ENCODE results near the gene RPL3. TPM values are rescaled to one million over a fixed set of nuclear protein-coding genes. Genes with fewer than 3 reads are reported as not detected.

Gene RPL3
- total and polyA plus RNA-seq, 4 donors = 1,521 to 2,749 (median 1,961) TPM

DNA sequence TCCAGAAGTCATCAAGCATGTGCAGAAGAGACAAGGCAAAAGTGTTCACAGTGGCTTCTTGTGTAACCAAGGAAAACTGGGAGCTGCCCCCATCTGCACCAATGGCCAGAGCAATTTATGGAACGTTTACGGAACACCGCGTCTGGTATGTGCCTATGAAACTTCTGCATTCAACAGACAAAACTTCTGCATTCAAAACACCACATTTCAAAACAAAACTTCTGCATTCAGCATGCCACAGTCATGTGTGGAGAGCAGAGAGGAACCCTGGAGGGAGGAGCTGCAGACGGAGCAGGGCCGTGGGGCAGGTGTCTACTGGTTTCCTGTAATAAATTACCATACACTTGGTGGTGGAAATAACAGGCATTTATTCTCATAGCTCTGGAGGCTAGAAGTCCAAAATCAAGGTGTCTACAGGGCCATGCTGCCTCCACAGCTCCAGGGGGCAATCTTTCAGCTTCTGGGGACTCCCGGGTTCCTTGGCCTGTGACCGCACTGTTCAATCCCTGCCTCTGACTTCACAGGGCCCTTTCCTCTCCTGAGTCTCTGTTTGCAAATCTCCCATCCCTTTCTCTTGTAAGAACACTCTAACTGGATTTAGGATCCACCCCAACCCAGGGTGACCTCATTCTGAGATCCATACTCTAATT is 32.2 kb downstream of the RPL3 start:
- peaks cover 0 to 4% (median 2%) of the 10 kb centered on the region in 4 donors for H3K9me3 ChIP-seq (ENCODE audit: control insufficient read depth in 4 of 4, insufficient read depth in 3 of 4, low read length in 3 of 4)
- peak overlapping the region in 1 of 2 donors; percentile 10 for H3K27ac ChIP-seq (ENCODE audit: low read depth in 1 of 2, low read length in 1 of 2)
- H3K27me3 ChIP-seq (ENCODE audit: control insufficient read depth in 3 of 3, insufficient read depth in 3 of 3, low read length in 2 of 3) = no peaks in the 10 kb centered on the region
- no peaks in the 10 kb centered on the region for H3K36me3 ChIP-seq (ENCODE audit: control insufficient read depth in 4 of 4, insufficient read depth in 4 of 4, low read length in 4 of 4)
- WGBS, 2 donors = 40 to 60% methylated on average over 8 of the region's 8 CpGs
- no peak for DNase-seq
- TF ChIP-seq, protein P1, sequence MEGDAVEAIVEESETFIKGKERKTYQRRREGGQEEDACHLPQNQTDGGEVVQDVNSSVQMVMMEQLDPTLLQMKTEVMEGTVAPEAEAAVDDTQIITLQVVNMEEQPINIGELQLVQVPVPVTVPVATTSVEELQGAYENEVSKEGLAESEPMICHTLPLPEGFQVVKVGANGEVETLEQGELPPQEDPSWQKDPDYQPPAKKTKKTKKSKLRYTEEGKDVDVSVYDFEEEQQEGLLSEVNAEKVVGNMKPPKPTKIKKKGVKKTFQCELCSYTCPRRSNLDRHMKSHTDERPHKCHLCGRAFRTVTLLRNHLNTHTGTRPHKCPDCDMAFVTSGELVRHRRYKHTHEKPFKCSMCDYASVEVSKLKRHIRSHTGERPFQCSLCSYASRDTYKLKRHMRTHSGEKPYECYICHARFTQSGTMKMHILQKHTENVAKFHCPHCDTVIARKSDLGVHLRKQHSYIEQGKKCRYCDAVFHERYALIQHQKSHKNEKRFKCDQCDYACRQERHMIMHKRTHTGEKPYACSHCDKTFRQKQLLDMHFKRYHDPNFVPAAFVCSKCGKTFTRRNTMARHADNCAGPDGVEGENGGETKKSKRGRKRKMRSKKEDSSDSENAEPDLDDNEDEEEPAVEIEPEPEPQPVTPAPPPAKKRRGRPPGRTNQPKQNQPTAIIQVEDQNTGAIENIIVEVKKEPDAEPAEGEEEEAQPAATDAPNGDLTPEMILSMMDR (IDR thresholded peaks at IDR 0.05; ENCODE audit: control extremely low read depth, extremely low read depth) = no peak
- H3K4me3 ChIP-seq = no peak overlapping the region
- H3K9ac ChIP-seq (ENCODE audit: insufficient read depth in 1 of 2, low read length in 2 of 2) = no peak overlapping the region
- ATAC-seq (ENCODE audit: insufficient read depth, low FRiP score) = no peak
- peaks cover 0 to 17% (median 12%) of the 10 kb centered on the region in 5 donors for H3K4me1 ChIP-seq (ENCODE audit: control insufficient read depth in 5 of 5, insufficient read depth in 5 of 5, low read length in 5 of 5)

DNA sequence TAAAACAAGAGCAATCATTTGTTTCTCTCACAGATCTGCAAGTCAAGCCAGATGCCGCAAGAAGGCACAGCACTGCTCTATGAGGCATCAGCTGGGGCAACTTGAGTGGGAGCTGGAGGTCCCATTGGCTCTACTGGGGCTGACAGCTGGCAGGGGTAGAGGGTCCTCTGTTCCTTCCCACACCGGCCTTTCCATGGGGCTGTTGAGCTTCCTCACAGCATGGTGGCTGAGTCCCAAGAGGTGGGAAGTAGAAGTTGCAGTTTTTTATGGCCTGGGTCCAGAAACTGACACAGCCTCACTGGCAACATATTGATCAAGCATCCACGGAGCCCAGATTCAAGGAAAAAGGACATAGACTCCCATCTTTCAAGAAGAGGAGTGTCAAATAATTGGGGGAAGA is 34.4 kb downstream of the RPL3 start:
- no peak overlapping the region for H3K9ac ChIP-seq (ENCODE audit: insufficient read depth in 1 of 2, low read length in 2 of 2)
- no peak overlapping the region for H3K4me3 ChIP-seq
- no peaks in the 10 kb centered on the region for H3K27me3 ChIP-seq (ENCODE audit: control insufficient read depth in 3 of 3, insufficient read depth in 3 of 3, low read length in 2 of 3)
- WGBS, 2 donors = 83 to 91% methylated on average over 3 of the region's 3 CpGs
- peaks cover 0 to 17% (median 0%) of the 10 kb centered on the region in 5 donors for H3K4me1 ChIP-seq (ENCODE audit: control insufficient read depth in 5 of 5, insufficient read depth in 5 of 5, low read length in 5 of 5)
- ATAC-seq (ENCODE audit: insufficient read depth, low FRiP score) (no peak), DNase-seq (no peak)
- H3K9me3 ChIP-seq (ENCODE audit: control insufficient read depth in 4 of 4, insufficient read depth in 3 of 4, low read length in 3 of 4) = peaks cover 0 to 4% (median 2%) of the 10 kb centered on the region in 4 donors
- TF ChIP-seq, protein P1 (IDR thresholded peaks at IDR 0.05; ENCODE audit: control extremely low read depth, extremely low read depth) = no peak
- H3K27ac ChIP-seq (ENCODE audit: low read depth in 1 of 2, low read length in 1 of 2) = no peak overlapping the region
- no peaks in the 10 kb centered on the region for H3K36me3 ChIP-seq (ENCODE audit: control insufficient read depth in 4 of 4, insufficient read depth in 4 of 4, low read length in 4 of 4)

DNA sequence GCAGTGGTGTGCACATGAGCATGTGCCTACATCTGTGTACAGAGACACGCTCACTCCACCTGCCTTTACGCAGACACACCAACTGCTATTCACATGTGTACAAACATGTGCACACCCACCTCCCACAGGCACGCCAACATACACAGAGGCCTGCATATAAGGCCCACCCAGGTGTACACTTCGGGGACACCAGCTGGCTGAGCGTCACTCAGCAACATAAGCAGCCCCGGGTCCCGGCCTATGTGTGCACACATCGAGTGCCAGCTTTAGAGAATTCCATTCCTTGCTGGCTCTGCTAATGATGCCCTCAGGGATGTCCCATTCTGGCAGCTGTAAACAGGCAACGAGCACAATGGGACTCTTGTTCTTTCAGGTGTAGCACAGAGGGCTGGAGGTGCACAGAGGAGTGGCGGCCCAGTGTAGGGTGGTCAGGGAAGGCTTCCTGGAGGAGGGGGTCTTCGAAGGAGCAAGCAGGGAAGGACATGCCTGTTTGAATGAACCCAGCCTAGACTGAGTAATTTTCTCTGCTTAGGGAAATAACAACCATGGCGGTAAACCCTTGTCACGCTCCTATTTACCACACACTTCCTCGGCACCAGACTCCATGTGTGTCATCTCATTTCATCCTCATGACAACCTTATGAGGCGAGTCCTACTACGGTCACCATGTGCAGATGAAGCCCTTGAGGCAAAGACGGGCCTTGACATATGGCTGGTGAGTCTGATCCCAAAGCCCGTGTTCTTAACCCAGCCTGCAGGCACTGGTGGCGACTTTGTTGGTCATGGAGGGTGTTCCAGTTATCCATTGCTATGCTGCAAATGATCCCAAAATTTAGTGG is 35.1 kb downstream of the RPL3 start:
- peaks cover 0 to 18% (median 0%) of the 10 kb centered on the region in 5 donors for H3K4me1 ChIP-seq (ENCODE audit: control insufficient read depth in 5 of 5, insufficient read depth in 5 of 5, low read length in 5 of 5)
- no peak overlapping the region for H3K9ac ChIP-seq (ENCODE audit: insufficient read depth in 1 of 2, low read length in 2 of 2)
- peak overlapping the region in 1 of 2 donors; percentile 67 for H3K27ac ChIP-seq (ENCODE audit: low read depth in 1 of 2, low read length in 1 of 2)
- no peak overlapping the region for H3K4me3 ChIP-seq
- WGBS, 2 donors = 87 to 96% methylated on average over 19 of the region's 19 CpGs
- ATAC-seq (ENCODE audit: insufficient read depth, low FRiP score) = no peak
- H3K27me3 ChIP-seq (ENCODE audit: control insufficient read depth in 3 of 3, insufficient read depth in 3 of 3, low read length in 2 of 3) = no peaks in the 10 kb centered on the region
- DNase-seq = no peak
- H3K36me3 ChIP-seq (ENCODE audit: control insufficient read depth in 4 of 4, insufficient read depth in 4 of 4, low read length in 4 of 4) = no peaks in the 10 kb centered on the region
- H3K9me3 ChIP-seq (ENCODE audit: control insufficient read depth in 4 of 4, insufficient read depth in 3 of 4, low read length in 3 of 4) = peaks cover 0 to 4% (median 2%) of the 10 kb centered on the region in 4 donors
- TF ChIP-seq, protein P1 (IDR thresholded peaks at IDR 0.05; ENCODE audit: control extremely low read depth, extremely low read depth) = no peak

Data from lung (tissue), 12 donors.